ENCODE results near the gene ARF4. TPM values are rescaled to one million over a fixed set of nuclear protein-coding genes. Genes with fewer than 3 reads are reported as not detected.
"Not testable (repeated sequence)": the region's sequence is repeated elsewhere in the genome, so short reads cannot be mapped to it uniquely, and the experiment has no call there.

The ARF4 gene
- 66.4 TPM for total RNA-seq
- long read RNA-seq, transcript ARF4-201 (6 exons, 1,660 nt) = major isoform, 20 of 20 reads
- long read RNA-seq, partial matches to known transcripts = 0 of 20 reads
- long read RNA-seq, other reads (novel, unspliced or antisense) = 0 of 20 reads

DNA sequence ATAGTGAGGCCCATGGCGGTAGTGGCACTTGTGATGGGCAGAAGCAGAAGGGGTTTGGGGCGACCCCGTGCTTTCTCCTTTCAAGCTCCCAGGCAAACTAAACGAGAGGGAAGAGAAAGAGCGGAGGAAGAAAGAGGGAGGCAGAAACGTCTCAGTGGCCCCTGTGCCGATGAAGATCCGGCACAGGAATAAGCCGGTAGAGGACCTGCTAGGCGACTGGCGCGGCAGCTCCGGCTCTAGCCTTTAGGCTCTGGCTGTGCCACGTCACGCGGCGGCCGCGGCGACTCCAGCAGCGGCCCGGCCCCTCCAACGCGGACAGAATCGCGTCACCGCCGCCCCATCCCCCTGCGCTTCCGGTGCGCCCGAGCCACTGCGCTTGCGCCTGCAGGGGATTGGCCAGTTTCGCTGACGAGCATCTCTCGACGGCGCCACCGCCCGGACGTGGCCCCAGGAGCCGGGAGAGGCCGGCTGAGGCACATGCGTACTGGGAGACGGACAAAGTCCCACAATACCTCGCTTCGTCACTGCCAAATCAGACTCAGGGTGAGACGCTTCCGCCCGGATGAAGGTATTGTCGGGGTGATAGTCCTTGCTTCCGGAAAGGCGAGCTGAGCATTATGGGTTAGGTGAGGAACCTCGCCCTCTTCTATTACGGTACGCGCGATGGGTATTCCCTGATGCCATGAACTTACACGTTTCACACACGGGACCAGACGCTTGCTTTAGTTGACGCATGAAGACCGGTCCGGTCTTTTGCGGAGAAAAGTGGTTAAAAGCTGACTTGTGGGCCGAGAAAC is at the start of gene ARF4:
Gene ARF4 (minus strand): TSS at position 218 of the 797 bp plus-strand sequence. CDS start 204 bp downstream, at position 14.
- DNase-seq (ENCODE audit: missing footprints) (peak; percentile 99), ATAC-seq (peak; percentile 97)
- intact Hi-C loops (cut with DNase I) = loop anchor here (1.0 to 10.0 kb wide), 4 partner anchors 41 to 200 kb away; partner anchors contain the start of genes PDE12 and SLMAP

DNA sequence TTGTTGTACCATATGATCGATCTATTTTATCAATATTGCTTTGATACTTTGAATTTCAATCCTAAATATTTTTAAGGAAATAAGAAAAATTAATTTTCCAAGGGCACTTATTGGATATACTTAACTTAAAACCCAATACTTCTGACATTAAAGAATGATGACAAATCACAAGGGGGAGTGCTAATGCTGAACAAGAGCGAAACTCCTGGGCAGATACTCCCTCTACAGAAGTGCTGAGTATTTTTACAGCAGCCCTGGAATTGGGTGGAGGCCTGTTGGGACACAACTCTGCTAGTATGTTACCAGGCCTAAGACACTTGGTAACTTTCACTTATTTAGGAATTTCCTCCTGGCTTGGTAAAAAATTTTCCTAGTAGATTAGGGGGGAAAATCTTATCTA is 49.6 kb upstream of the ARF4 start:
- intact Hi-C loops (cut with DNase I) = loop anchor here (10.0 kb wide), 1 partner anchor 178 kb away; no protein-coding TSS in a partner anchor
- DNase-seq (ENCODE audit: missing footprints) = no peak
- peak; percentile 94 for ATAC-seq

DNA sequence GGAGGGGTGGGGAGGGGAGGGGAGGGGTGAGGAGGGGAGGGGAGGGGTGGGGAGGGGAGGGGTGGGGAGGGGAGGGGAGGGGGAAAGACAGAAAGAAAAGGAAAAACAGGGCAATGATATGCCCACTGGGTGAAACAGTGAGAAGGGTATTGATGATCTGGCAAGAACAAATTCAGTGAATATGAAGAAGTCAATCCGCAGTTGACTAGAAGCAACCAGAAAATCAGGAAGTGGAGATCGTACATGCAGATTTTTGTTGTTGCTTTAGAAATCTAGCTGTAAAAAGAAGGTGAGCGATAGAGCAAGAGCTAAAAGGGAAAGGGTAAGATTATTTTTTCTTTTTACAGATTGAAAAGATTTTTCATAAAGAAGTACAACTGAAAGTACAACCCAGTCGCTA is 47.6 kb upstream of the ARF4 start:
- DNase-seq (ENCODE audit: missing footprints) (no peak), ATAC-seq (no peak)
- intact Hi-C loops (cut with DNase I) = loop anchor here (10.0 kb wide), 1 partner anchor 180 kb away; no protein-coding TSS in a partner anchor

DNA sequence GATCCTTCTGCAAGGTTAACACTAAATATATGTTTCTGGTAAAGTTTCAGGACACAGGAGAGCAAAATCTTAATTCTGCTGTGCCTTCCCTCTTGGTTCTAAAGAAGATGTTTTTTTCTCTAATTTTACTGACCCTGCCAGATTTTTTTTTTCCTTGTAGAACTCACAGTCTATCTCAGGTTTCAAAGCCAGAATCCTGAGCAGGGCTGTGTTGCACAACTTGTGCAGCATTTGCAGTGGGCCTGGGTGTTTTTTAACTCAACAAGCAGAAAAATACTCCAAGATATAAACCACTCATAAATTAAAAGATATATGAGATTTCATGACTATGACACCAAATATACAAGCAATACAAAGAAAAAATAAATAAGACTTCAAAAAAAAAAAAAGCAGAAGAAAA is 40.2 kb upstream of the ARF4 start:
- ATAC-seq (no peak), DNase-seq (ENCODE audit: missing footprints) (no peak)
- intact Hi-C loops (cut with DNase I) = no loop called here

DNA sequence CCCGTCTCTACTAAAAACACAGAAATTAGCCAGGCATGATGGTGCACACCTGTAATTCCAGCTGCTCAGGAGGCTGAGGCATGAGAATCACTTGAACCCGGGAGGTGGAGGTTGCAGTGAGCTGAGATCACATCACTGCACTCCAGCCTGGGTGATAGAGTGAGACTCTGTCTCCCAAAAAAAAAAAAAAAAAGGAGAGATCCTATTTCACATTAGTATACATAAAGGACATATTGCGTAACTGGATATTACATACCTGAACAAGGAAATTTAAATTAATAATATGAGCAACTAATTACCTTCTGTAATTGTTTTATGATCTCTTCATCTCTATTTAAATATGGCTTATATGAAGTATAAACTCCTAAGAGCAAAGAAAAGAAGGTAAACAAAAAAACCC is 37.1 kb upstream of the ARF4 start:
- ATAC-seq; DNase-seq (ENCODE audit: missing footprints); intact Hi-C loops (cut with DNase I): not testable (repeated sequence)

DNA sequence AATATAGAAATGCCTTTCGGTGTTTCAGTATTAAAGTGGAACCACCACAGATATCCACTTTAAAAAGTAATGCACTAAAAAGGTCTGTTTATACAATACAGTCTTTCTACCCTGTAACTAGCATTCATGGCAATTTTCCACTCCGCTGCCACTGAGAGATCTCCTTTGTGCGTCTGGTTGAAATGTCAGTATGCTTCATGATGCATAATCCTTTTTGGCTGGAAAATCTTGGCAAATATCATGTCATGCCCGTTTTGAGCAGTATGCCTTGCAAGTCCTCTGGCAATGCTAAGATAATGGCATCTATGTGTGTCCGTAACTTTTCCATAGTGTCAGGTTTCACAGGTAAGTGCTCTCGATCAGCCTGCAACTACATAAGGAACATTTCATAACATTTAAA is 30.8 kb upstream of the ARF4 start:
- DNase-seq (ENCODE audit: missing footprints) (no peak), ATAC-seq (no peak)
- intact Hi-C loops (cut with DNase I) = no loop called here

DNA sequence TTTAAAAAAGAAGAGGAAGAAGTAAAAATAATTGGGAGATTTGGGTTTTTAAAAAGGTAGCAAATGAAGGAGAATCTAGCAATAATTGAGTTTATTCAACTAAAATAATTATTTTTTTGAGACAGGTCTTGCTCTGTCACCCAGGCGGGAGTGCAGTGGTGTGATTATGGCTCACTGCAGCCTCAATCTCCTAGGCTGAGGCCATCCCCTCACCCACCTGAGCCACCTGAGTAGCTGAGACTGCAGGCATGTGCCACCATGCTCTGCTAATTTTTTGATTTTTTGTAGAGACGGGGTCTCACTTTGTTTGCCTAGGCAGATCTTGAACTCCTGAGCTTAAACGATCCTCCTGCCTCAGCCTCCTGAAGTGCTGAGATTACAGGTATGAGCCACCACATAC is 27.7 kb upstream of the ARF4 start:
- ATAC-seq = no peak
- no peak for DNase-seq (ENCODE audit: missing footprints)
- intact Hi-C loops (cut with DNase I) = no loop called here

DNA sequence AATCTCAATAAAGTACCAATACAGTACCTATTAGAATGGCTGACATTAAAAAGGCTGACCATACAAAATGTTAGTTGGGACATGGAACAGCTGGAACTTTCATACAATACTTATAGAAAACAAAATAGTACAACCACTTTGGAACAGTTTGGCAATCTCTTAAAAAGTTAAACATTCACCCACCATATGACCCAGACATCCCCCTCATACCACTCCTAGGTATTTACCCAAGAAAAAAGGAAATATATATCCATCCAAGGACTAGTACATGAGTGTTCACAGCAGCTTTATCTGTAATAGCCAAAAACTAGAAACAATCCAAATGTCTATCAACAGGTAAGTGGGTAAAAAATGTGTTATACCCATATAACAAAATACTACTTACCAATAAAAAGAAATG is 25.2 kb upstream of the ARF4 start:
- intact Hi-C loops (cut with DNase I) = no loop called here
- DNase-seq (ENCODE audit: missing footprints) (no peak), ATAC-seq (no peak)

DNA sequence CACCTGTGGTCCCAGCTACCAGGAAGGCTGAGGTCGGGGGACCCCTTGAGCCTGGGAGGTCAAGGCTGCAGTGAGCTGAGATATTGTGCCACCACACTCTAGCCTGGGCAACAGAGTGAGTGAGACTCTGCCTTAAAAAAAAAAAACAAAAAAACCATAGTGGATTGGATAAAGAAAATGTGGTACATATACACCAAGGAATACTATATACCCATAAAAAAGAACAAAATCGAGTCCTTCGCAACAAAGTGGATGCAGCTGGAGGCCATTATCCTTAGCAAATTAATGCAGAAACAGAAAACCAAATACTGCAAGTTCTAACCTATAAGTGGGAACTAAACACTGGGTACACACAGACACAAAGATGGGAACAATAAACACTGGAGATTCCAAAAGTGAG is 20.6 kb upstream of the ARF4 start:
- intact Hi-C loops (cut with DNase I) = no loop called here
- no peak for ATAC-seq
- no peak for DNase-seq (ENCODE audit: missing footprints)

DNA sequence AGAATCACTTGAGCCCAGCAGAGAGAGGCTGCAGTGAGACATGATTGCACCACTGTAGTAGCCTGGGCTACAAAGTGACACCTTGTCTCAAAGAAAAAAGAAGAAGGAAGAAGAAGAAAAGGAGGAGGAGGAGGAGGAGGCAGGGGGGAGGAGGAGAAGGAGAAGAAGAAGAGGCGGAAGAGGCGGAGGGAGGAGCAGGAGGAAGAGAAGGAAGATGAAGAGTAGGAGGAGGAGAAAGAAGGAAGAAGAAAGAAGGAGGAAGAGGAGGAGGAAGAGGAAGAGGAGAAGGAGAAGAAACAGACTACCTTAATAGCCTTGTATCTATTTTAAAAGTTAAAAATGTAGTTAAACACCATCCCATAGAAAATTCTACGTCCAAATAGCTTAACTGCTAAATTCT is 19.1 kb upstream of the ARF4 start:
- intact Hi-C loops (cut with DNase I) = no loop called here

DNA sequence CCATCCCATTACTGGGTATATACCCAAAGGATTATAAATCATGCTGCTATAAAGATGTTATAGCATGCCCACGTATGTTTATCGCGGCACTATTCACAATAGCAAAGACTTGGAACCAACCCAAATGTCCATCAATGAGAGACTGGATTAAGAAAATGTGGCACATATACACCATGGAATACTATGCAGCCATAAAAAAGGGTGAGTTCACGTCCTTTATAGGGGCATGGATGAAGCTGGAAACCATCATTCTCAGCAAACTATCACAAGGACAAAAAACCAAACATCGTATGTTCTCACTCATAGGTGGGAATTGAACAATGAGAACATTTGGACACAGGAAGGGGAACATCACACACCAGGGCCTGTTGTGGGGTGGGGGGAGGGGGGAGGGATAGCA is 14.7 kb upstream of the ARF4 start:
- ATAC-seq; DNase-seq (ENCODE audit: missing footprints); intact Hi-C loops (cut with DNase I): not testable (repeated sequence)

More for the DNA sequence above, 19.1 kb upstream of the ARF4 start:
- ATAC-seq (no peak), DNase-seq (ENCODE audit: missing footprints) (no peak)

DNA sequence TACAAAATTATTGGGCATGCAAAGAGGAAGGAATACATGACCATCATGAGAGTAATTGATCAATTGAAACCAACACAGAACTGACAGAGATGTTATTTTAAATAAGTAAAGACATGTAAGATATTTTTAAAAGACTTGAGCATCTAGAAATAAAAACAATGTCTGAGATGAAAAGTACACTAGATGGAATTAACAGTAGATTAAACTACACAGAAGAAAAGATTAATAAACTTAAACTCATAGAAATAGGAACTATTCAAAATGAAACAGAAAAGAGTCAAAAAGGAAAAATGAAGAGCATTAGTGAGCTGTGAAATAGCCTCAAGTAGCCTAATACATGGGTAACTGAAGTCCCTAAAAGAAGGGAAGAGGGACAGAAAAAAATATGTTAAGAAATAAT is 8.5 kb upstream of the ARF4 start:
- intact Hi-C loops (cut with DNase I) = no loop called here
- DNase-seq (ENCODE audit: missing footprints) (no peak), ATAC-seq (no peak)

DNA sequence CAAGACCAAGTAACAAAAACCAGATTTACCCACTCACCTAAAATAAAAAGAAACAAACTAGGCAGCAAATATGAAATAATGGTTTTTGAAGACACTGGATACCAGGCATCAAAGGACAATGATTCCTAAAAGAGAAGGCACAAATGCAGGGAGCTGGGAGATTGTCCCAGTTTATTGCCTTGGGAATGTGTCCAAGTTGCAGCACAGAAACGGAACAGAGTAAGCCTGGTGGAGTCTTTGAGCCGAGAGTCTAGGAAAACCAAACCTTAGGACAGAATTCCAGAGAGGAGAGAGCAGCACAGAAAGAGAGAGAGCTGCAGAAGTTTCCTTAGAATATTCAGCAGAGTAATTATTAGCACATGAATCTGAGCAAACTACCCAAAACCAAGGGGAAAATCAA is 7.8 kb upstream of the ARF4 start:
- no peak for DNase-seq (ENCODE audit: missing footprints)
- intact Hi-C loops (cut with DNase I) = no loop called here
- ATAC-seq = no peak

DNA sequence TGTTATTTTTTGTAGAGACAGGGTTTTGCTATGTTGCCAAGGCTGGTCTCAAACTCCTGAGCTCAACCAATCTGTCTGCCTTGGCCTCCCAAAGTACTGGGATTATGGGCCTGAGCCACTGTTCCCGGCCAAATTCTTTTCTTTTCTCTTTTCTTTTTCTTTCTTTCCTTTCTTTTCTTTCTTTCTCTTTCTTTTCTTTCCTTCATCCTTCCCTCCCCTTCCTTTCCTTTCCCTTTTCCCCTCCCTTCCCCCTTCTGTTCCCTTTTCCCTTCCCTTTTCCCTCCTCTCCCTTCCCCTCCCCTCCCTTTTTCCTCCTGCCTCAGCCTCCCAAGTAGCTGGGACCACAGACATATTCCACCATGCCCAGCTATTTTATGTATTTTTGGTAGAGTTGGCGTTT is 3.1 kb upstream of the ARF4 start:
- intact Hi-C loops (cut with DNase I) = no loop called here
- ATAC-seq = no peak
- no peak for DNase-seq (ENCODE audit: missing footprints)

DNA sequence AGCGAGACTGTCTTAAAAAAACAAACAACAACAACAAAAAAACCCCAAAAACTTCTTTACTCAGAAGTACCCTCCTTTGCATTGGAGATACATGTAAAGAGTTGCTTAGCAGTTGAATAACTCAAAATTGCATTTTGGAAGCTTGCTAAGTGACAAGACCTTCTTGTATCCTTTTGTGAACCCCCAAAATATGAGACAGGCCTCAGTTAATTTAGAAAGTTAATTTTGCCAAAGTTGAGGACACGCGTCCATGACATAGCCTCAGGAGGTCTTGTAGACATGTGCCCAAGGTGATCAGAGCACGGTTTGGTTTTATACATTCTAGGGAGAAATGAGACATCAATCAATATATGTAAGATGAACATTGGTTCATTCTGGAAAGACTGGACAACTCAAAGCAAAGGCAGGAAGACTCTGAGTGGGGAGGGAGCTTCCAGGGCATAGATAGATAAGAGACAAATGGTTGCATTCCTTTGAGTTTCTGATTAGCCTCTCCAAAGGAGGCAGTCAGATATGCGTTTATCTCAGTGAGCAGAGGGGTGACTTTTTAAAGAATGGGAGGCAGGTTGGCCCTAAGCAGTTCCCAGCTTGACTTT is 1.7 kb upstream of the ARF4 start:
- intact Hi-C loops (cut with DNase I) = loop anchor here (5.0 to 10.0 kb wide), 2 partner anchors 156 to 202 kb away; partner anchors contain the start of gene SLMAP
- ATAC-seq (no peak), DNase-seq (ENCODE audit: missing footprints) (no peak)

DNA sequence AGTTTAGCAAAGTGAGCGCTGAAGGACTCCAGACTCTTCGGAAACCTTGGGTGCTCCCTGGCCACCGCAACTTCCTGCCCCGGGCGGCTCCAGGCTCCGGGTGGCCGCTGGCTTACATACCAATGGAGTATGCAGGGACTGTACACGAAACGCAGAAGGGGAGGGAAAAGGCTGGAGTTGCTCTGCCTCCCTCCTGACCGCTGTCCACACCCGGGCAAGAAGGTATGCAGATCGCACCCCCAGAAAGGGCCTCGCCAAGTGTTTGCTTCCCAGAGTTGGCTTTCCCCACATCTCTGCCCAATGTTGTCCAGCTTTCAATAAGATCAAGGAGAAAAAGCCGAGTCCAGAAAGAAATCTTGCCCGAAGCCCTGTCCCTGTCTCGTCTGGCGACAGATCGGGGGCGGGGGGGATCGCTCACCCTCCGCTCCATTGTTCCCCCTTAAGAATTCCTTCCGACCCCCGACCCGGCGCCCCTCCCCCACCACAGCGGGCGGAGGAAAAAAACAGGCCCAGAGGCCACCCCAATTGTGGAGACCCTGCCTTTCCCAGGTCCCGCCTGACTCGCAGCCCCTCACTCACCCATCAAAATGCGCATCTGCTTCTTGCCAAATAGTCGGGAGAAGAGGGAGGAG is 533 bp downstream of the ARF4 start:
- DNase-seq (ENCODE audit: missing footprints) = peak; percentile 91
- ATAC-seq = peak; percentile 71
- intact Hi-C loops (cut with DNase I) = loop anchor here (1.0 to 10.0 kb wide), 4 partner anchors 40 to 199 kb away; partner anchors contain the start of genes PDE12 and SLMAP

DNA sequence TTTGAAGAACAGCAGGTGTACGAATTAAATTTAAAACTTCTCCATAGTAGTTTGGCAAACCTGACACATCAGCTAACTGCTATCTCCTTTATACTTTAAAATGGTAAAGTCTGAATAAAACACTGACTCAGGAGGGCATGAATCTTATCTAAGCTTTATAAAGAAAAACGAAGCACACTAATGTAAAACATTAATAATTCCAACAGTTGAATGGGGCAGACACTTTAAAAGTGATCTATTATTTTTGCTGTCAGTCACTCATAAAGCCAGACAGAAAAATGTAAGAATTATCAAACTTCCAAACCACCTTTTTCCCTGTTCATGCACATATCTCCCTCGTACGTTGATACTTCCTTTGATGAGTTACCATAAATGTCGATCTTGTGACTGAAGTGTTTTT is 2.6 kb downstream of the ARF4 start:
- DNase-seq (ENCODE audit: missing footprints) (no peak), ATAC-seq (no peak)
- intact Hi-C loops (cut with DNase I) = loop anchor here (10.0 kb wide), 1 partner anchor 160 kb away; the partner anchor contains the start of gene SLMAP

DNA sequence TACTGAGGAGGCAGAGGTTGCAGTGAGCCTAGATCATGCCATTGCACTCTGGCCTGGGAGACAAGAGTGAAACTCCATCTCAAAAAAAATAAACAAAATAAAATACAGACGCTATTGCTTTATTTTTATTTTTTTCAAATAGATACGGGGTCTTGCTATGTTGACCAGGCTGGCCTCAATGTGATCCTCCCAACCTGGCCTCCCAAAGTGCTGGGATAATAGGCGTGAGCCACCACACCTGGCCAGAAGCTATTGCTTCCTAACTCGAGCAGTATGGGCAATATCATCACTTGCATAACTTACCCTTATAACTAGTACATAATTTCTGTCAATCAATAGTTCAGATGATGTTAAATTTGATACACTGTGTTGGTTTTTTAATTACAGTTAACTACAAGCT is 3.0 kb downstream of the ARF4 start:
- intact Hi-C loops (cut with DNase I) = loop anchor here (10.0 kb wide), 1 partner anchor 161 kb away; the partner anchor contains the start of gene SLMAP
- ATAC-seq = no peak
- no peak for DNase-seq (ENCODE audit: missing footprints)

DNA sequence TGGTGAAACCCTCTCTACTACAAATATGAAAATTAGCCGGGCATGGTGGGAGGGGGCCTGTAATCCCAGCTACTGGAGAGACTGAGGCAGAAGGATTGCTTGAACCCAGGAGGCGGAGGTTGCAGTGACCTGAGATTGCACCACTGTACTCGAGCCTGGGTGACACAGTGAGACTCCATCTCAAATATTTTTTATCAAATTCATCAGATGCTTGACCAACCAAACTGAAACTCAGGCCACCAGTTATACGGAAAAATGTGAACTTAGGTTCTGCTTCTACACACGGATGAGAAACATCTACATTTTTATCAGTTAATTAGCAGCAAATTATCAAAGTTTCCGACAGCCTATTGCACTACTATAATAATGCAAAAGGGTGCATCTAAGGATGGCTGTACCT is 4.8 kb downstream of the ARF4 start:
- DNase-seq (ENCODE audit: missing footprints) (no peak), ATAC-seq (no peak)
- intact Hi-C loops (cut with DNase I) = loop anchor here (10.0 kb wide), 1 partner anchor 162 kb away; the partner anchor contains the start of gene SLMAP

Measured in Right ventricle myocardium inferior (tissue), 1 donor.